IPS DF 4.7 (cell line): ENCODE measurements around the gene ZDHHC4.
"Not testable (repeated sequence)": the region's sequence is repeated elsewhere in the genome, so short reads cannot be mapped to it uniquely, and the experiment has no call there.

Source experiments
- DNase-seq: peaks from one replicate; pipeline ENCODE4 v3.0.0-alpha.2; 2013; ENCODE audit warnings: low spot score; ENCODE audit errors: extremely low read depth

ZDHHC4 gene

DNA sequence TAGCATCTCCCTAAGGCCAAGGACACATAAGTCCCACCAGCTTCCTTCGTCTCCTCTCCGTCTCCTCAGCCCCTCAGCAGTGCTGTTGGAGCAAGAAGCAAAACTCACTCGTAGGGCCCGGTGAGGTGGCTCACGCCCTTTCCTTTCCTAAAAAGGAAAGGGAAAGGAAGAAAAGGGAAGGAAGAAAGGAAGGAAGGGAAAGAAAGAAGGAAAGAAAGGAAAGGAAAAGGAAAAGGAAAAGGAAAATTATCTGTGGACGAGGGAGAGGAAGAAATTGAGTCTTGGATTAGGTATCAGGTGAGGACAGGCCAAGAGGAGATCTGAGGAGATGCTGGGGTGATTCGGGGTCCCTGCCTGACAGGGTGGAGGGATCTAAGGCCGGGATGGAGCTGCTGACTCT lies 56.8 kb downstream of the ZDHHC4 start:
- DNase-seq = no peak

DNA sequence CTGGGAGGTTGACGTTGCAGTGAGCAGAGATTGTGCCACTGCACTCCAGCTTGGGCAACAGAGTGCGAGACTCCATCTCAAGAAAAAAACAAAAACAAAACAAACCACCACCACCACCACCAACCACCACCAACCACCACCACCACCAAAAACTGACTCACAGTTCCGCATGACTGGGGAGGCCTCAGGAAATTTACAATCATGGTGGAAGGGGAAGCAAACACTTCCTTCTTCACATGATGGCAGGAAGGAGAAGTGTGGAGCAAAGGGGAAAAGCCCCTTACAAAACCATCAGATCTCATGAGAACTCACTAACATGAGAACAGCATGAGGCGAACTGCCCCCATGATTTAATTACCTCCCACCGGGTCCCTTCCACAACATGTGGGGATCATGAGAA lies 57.7 kb downstream of the ZDHHC4 start:
- not testable (repeated sequence) for DNase-seq

DNA sequence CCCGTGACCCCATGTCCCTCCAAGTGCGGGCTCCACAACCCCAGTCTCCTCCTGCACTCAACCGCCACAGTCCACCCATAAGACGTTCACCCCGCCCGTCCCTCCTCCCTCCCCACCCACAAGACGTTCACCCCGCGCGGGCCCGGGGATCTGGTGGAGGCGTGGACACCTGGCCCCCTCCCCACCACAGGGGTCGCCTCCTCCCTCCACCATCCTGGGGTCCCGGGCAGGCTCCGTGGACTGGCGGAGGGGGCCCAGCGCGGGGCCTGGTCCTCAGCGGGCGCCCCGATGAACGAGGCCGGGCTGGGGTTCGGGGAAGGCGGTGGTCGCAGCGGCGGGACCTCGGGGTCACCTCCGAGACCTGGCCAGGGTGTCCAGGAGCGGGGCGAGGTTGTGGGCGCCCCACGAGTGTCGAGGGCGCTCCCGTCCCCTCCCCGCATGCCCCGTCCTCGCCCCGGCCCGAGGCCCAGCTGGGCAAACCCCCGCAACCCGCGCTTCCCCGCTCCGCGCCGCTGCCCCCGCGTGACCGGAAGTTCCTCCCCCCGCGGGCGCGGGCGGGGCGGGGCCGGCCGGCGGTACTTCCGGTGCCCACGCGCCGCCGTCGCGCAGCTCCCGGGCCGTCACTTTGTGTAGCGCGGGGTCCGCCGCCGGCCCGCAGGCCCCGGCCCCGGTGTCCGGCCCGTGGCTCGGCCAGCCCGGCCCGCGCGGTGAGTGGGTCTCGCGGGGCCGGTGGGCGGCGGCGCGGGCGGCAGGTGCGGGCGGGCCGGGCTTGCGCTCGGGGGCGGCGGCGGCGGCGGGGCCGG lies 59.7 kb downstream of the ZDHHC4 start, which contains the start of gene ZNF316:
Gene ZNF316 (plus strand): TSS at position 578 of the 803 bp plus-strand sequence. CDS start 5,092 bp downstream, outside the sequence.
- no peak for DNase-seq

DNA sequence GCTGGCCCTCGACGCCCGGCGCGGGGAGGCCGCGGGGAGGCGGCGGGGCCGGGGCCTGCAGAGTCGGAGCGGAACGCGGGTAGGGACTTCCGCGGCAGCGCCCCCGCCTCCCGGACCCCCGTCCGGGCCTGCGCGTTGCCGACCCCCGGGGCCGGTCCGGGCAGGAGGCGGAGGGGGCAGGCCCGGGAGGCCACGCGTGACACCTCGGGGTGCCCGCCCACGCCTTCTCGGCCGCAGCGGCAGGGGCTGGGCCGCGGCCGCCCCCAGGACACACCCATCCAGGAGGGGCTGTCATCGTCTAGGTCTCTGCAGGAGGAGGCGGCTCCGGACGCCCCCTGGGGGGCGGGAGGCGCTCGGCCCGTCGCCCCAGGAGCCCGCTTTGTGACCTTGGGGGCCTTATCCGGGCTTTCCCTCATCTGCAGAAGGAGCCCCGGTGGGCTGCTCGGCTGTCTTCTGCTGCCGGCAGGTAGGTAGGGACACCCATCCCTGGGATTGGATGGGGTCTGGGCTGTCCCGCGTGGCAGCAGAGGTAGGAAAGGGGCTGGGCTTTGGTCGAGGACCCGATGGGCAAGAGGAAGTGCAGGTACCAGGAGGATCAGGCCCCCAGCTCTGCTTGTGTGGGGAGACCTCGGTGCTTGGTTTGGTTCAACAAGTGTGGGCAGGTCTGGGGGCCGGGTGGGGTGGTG lies 60.4 kb downstream of the ZDHHC4 start:
- no peak for DNase-seq
